ENCODE measurements around the gene BCO1. TPM values are rescaled to one million over a fixed set of nuclear protein-coding genes. Genes with fewer than 3 reads are reported as not detected.

BCO1 gene
- total RNA-seq, 3 donors from 2014 or later (not counting 1 experiment from before 2014, with no cell fraction given), result not detected

GRCh38 chr16:81254922-81255526 is 16.5 kb downstream of the BCO1 start:
- intact Hi-C loops (cut with micrococcal nuclease), result no loop called here
- Mint-ChIP-seq H3K27ac (no peak overlapping the region), H3K27me3 (ENCODE audit: low read depth in 2 of 2) (no peaks in the 10 kb centered on the region), H3K9me3 (no peaks in the 10 kb centered on the region), H3K36me3 (no peaks in the 10 kb centered on the region), H3K4me1 (no peaks in the 10 kb centered on the region), H3K4me3 (no peak overlapping the region)
- TF ChIP-seq, protein P1, sequence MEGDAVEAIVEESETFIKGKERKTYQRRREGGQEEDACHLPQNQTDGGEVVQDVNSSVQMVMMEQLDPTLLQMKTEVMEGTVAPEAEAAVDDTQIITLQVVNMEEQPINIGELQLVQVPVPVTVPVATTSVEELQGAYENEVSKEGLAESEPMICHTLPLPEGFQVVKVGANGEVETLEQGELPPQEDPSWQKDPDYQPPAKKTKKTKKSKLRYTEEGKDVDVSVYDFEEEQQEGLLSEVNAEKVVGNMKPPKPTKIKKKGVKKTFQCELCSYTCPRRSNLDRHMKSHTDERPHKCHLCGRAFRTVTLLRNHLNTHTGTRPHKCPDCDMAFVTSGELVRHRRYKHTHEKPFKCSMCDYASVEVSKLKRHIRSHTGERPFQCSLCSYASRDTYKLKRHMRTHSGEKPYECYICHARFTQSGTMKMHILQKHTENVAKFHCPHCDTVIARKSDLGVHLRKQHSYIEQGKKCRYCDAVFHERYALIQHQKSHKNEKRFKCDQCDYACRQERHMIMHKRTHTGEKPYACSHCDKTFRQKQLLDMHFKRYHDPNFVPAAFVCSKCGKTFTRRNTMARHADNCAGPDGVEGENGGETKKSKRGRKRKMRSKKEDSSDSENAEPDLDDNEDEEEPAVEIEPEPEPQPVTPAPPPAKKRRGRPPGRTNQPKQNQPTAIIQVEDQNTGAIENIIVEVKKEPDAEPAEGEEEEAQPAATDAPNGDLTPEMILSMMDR (IDR thresholded peaks at IDR 0.05), result no peak
- DNase-seq (no peak), ATAC-seq (no peak)
- no peak overlapping the region for H3K27ac ChIP-seq (ENCODE audit: low read length)
- H3K4me1 ChIP-seq (ENCODE audit: control insufficient read depth, insufficient read depth, low read length), result no peaks in the 10 kb centered on the region
- no peak overlapping the region for H3K4me3 ChIP-seq (ENCODE audit: low read length)
- H3K9me3 ChIP-seq (ENCODE audit: control insufficient read depth, insufficient read depth, low read length), result no peaks in the 10 kb centered on the region
- H3K27me3 ChIP-seq (ENCODE audit: control insufficient read depth, insufficient read depth, low read length), result no peaks in the 10 kb centered on the region
- H3K36me3 ChIP-seq (ENCODE audit: control insufficient read depth, insufficient read depth, low read length), result no peaks in the 10 kb centered on the region
- WGBS (ENCODE audit: insufficient coverage), result 94% methylated on average over 5 of the region's 5 CpGs

DNA sequence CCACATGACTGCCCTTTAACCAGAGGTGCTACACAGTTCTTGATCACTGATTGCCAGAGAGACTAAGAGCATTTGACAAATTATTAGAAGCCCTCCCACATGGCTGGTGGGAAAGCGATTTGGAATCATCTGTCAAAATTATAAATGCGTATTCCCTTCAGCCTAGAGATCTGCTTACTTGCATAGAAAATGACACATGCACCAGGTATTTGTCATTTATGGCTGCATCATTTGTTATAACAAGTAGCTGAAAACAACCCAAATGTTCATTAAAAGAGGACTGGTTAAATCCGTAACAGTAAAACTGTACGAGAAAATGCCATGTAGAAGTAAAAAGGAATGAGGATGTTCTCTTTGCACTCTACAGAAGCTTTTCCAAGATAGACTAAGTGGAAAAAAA is 21.4 kb downstream of the BCO1 start:
- DNase-seq (no peak), ATAC-seq (no peak)
- Histone ChIP-seq H3K4me1 (ENCODE audit: control insufficient read depth, insufficient read depth, low read length) (no peaks in the 10 kb centered on the region), H3K4me3 (ENCODE audit: low read length) (no peak overlapping the region), H3K27me3 (ENCODE audit: control insufficient read depth, insufficient read depth, low read length) (no peaks in the 10 kb centered on the region), H3K27ac (ENCODE audit: low read length) (no peak overlapping the region), H3K36me3 (ENCODE audit: control insufficient read depth, insufficient read depth, low read length) (no peaks in the 10 kb centered on the region), H3K9me3 (ENCODE audit: control insufficient read depth, insufficient read depth, low read length) (no peaks in the 10 kb centered on the region)
- TF ChIP-seq, protein P1 (IDR thresholded peaks at IDR 0.05), result no peak
- Mint-ChIP-seq H3K27me3 (ENCODE audit: low read depth in 2 of 2) (peaks cover 0 to 4% of the 10 kb centered on the region in 2 donors), H3K27ac (no peak overlapping the region), H3K4me3 (no peak overlapping the region), H3K9me3 (no peaks in the 10 kb centered on the region), H3K4me1 (no peaks in the 10 kb centered on the region), H3K36me3 (no peaks in the 10 kb centered on the region)
- WGBS (ENCODE audit: insufficient coverage), result 94% methylated on average over 4 of the region's 4 CpGs
- intact Hi-C loops (cut with micrococcal nuclease), result loop anchor here (5.0 kb wide), 1 partner anchor 477 kb away; no protein-coding TSS in a partner anchor

- H3K27me3 Mint-ChIP-seq (ENCODE audit: low read depth in 2 of 2), result peaks cover 0 to 5% of the 10 kb centered on the region in 2 donors
- intact Hi-C loops (cut with micrococcal nuclease), result loop anchor here (5.0 kb wide), 1 partner anchor 476 kb away; no protein-coding TSS in a partner anchor
- H3K27me3 ChIP-seq (ENCODE audit: control insufficient read depth, insufficient read depth, low read length), result no peaks in the 10 kb centered on the region
- H3K4me3 ChIP-seq (ENCODE audit: low read length), result no peak overlapping the region
- H3K27ac ChIP-seq (ENCODE audit: low read length), result no peak overlapping the region
- peaks cover 0 to 4% of the 10 kb centered on the region in 2 donors for H3K9me3 Mint-ChIP-seq
- H3K36me3 ChIP-seq (ENCODE audit: control insufficient read depth, insufficient read depth, low read length), result no peaks in the 10 kb centered on the region
- DNase-seq, result peak in 1 of 2 donors; percentile 49
- no peaks in the 10 kb centered on the region for H3K4me1 ChIP-seq (ENCODE audit: control insufficient read depth, insufficient read depth, low read length)
- ATAC-seq, result no peak
- H3K4me3 Mint-ChIP-seq, result no peak overlapping the region
- no peak overlapping the region for H3K27ac Mint-ChIP-seq
- H3K36me3 Mint-ChIP-seq, result no peaks in the 10 kb centered on the region
- whole genome bisulfite sequencing (ENCODE audit: insufficient coverage), result 71% methylated on average over 11 of the region's 11 CpGs
- H3K4me1 Mint-ChIP-seq, result no peaks in the 10 kb centered on the region
- H3K9me3 ChIP-seq (ENCODE audit: control insufficient read depth, insufficient read depth, low read length), result no peaks in the 10 kb centered on the region
- TF ChIP-seq, protein P1 (IDR thresholded peaks at IDR 0.05), result peak; percentile 65
Measured at GRCh38 chr16:81261049-81261648, 22.7 kb downstream of the BCO1 start.
